Amniotic epithelial cell (primary cell): ENCODE data around the gene FAM222A.

ENCODE experiments used
- DNase-seq: peaks from one replicate; pipeline ENCODE4 v3.0.0-alpha.2; 2010; ENCODE audit warnings: low read depth

The FAM222A gene

GRCh38 chr12:109773384-109774011 lies 59.9 kb downstream of the FAM222A start:
- DNase-seq = no peak

GRCh38 chr12:109775172-109775881 lies 61.7 kb downstream of the FAM222A start:
- DNase-seq = peak; percentile 46

GRCh38 chr12:109776624-109777023 lies 63.0 kb downstream of the FAM222A start:
- DNase-seq = no peak

GRCh38 chr12:109777544-109777943 lies 63.9 kb downstream of the FAM222A start:
- DNase-seq = peak; percentile 21

- no peak for DNase-seq
Observed at GRCh38 chr12:109778684-109779083, 65.1 kb downstream of the FAM222A start.

- no peak for DNase-seq
Observed at GRCh38 chr12:109779382-109779781, 65.8 kb downstream of the FAM222A start.

- DNase-seq = no peak
Observed at GRCh38 chr12:109781668-109782325, 68.2 kb downstream of the FAM222A start.

GRCh38 chr12:109782326-109782703 lies 68.7 kb downstream of the FAM222A start:
- no peak for DNase-seq

GRCh38 chr12:109783135-109783964 lies 69.7 kb downstream of the FAM222A start:
- no peak for DNase-seq

GRCh38 chr12:109783965-109784244 lies 70.3 kb downstream of the FAM222A start:
- no peak for DNase-seq

GRCh38 chr12:109785854-109786253 lies 72.2 kb downstream of the FAM222A start:
- no peak for DNase-seq

GRCh38 chr12:109786799-109787198 lies 73.2 kb downstream of the FAM222A start:
- no peak for DNase-seq

GRCh38 chr12:109789526-109790048 lies 76.0 kb downstream of the FAM222A start:
- DNase-seq = no peak

- peak; percentile 54 for DNase-seq
Observed at GRCh38 chr12:109792992-109793391, 79.4 kb downstream of the FAM222A start.

- no peak for DNase-seq
Observed at GRCh38 chr12:109793411-109793810, 79.8 kb downstream of the FAM222A start.

- no peak for DNase-seq
Observed at GRCh38 chr12:109793826-109794501, 80.3 kb downstream of the FAM222A start.

- DNase-seq = peak; percentile 79
Observed at GRCh38 chr12:109795023-109795422, 81.4 kb downstream of the FAM222A start.

- DNase-seq = no peak
Observed at GRCh38 chr12:109796057-109796456, 82.4 kb downstream of the FAM222A start.

GRCh38 chr12:109797905-109798669 lies 84.5 kb downstream of the FAM222A start:
- no peak for DNase-seq

GRCh38 chr12:109798691-109799090 lies 85.1 kb downstream of the FAM222A start:
- no peak for DNase-seq

- no peak for DNase-seq
Observed at GRCh38 chr12:109800536-109800935, 86.9 kb downstream of the FAM222A start.
